Heart left ventricle (tissue), 16 donors: ENCODE results near the gene CDCA7. TPM values are rescaled to one million over a fixed set of nuclear protein-coding genes. Genes with fewer than 3 reads are reported as not detected.

ENCODE experiments used
- ATAC-seq, 4 donors: fragments of 200-7000 bp; cut with Tn5 transposase; one replicate each; pipeline ENCODE4 v1.9.1; 2020 to 2022; ENCODE audit warnings: moderate library complexity in 4 of 4, mild to moderate bottlenecking in 3 of 4, moderate number of reproducible peaks in 1 of 4
- DNase-seq, 5 donors: peaks; one replicate each; pipeline ENCODE4 v3.0.0-alpha.2; 2020
- H3K27ac ChIP-seq, 12 donors: fragments of 200-600 bp; sonication (generic) in 4 of 12; one replicate each; pipeline versions ENCODE4 v1.5.0 to v1.8.0; 2016 to 2022; ENCODE audit warnings: mild to moderate bottlenecking in 2 of 12
- H3K27me3 ChIP-seq, 9 donors: fragments of 200-600 bp; sonication (generic) in 2 of 9; one replicate each; pipeline versions ENCODE4 v1.5.1 to v1.8.0; 2016 to 2022; ENCODE audit warnings: mild to moderate bottlenecking in 3 of 9
- H3K36me3 ChIP-seq, 9 donors: fragments of 200-600 bp; sonication (generic) in 2 of 9; one replicate each; pipeline versions ENCODE4 v1.5.0 to v1.8.0; 2018 to 2022; ENCODE audit warnings: mild to moderate bottlenecking in 2 of 9
- H3K4me1 ChIP-seq, 12 donors: fragments of 200-600 bp; sonication (generic) in 4 of 12; one replicate each; pipeline versions ENCODE4 v1.5.0 to v1.8.0; 2016 to 2022; ENCODE audit warnings: mild to moderate bottlenecking in 3 of 12
- H3K4me3 ChIP-seq, 12 donors: fragments of 200-600 bp; sonication (generic) in 4 of 12; one replicate each; pipeline versions ENCODE4 v1.5.0 to v1.8.0; 2017 to 2022; ENCODE audit warnings: mild to moderate bottlenecking in 9 of 12, moderate library complexity in 4 of 12
- H3K9me3 ChIP-seq, 12 donors: fragments of 200-600 bp; sonication (generic) in 4 of 12; one replicate each; pipeline versions ENCODE4 v1.5.0 to v1.8.0; 2016 to 2022; ENCODE audit warnings: mild to moderate bottlenecking in 1 of 12
- CTCF ChIP-seq, 12 donors: fragments of 200-600 bp; sonication (generic) in 4 of 12; IDR thresholded peaks; one replicate each; pipeline versions ENCODE4 v1.5.0 to v1.8.0; 2018 to 2022; ENCODE audit warnings: antibody characterized with exemption in 12 of 12, mild to moderate bottlenecking in 5 of 12
- POLR2A ChIP-seq, 2 donors: fragments of 450-650 bp; IDR thresholded peaks; one replicate each; pipeline ENCODE4 v1.6.1; 2017; ENCODE audit warnings: antibody characterized with exemption in 2 of 2, mild to moderate bottlenecking in 2 of 2, moderate library complexity in 2 of 2
- WGBS, 4 donors: extraction: QIAGEN DNeasy Blood & Tissue Kit in 2 of 4; methylation state at CpG; one replicate each; pipeline versions ENCODE4 v1.1.5 to v1.1.7; 2013 to 2018; 5-methylcytosine and 5-hydroxymethylcytosine counted together
- intact Hi-C, 10 donors: fragments of 100-400 bp; cut with DNase I; formaldehyde crosslinking; loops; one replicate each; pipeline versions ENCODE4 v1.11.1 to v1.14.2; 2022
- polyA plus RNA-seq, 2 donors: library from polyadenylated mRNA; stranded (reverse); fragments of 200-250 nt; gene quantifications; one replicate each; pipeline ENCODE4 v1.2.3, GENCODE V29; 2013
- total RNA-seq, 9 donors: library from RNA; depleted of rRNA in 2 of 9; stranded (reverse); fragments of >200 nt in 2 of 9; fragmentation: NEBNext Ultra II Directional in 3 of 9; extraction: Animal tissue kit (Norgen Biotek cat#: 25700) in 3 of 9; gene quantifications; one replicate each; pipeline versions ENCODE4 v1.1.0 to v1.2.4, GENCODE V29; 2016 to 2023
- donor health status: ischemic (EF 13 %, LVEDD 7.1; RV severe dilation, severe dysfunction).
- donor health status: healthy with polysubstance abuse.
- donor health status: DM: no; HTN: yes; CAD: no.
- donor health status: DM: no; HTN: no; CAD: no.
- donor health status: ischemic (EF 25% LVEDD 6.9; RV normal size, moderate dysfunction).
- donor health status: ischemic (EF 25% LVEDD 5.7; RV mildly dilated, moderate dysfunction).
- donor health status: healthy.
- donor health status: DM: yes; HTN: yes; CAD: no.
- donor health status: ischemic (EF 35%, LVEDD 5.7; RV mildly dilated, moderate dysfunction).
- donor health status: nonischemic (EF 11% LVEDD 7.7; RV severe dilation, severe dysfunction).
- donor health status: DM: yes; HTN: yes; CAD: no.
- donor health status: PGD.
- donor health status: ischemic (EF 29% LVEDD 5.4; RV normal size, mild dysfunction).
- donor health status: nonischemic (EF 23%, LVEDD 6.1; RV moderate dilation, normal function).

Gene CDCA7
- total and polyA plus RNA-seq, 11 donors, result 0.12 to 3.7 (median 0.91) TPM

- no peaks in the 10 kb centered on the region for H3K36me3 ChIP-seq
- TF ChIP-seq POLR2A (IDR thresholded peaks at IDR 0.05), result no peak
- TF ChIP-seq CTCF (IDR thresholded peaks at IDR 0.05), result no peak
- no peak for DNase-seq
- intact Hi-C loops, result no loop called here
- peaks cover 0 to 7% (median 0%) of the 10 kb centered on the region in 12 donors for H3K9me3 ChIP-seq
- H3K4me3 ChIP-seq, result no peak overlapping the region
- no peak for ATAC-seq
- H3K27me3 ChIP-seq, result peaks cover 0 to 3% (median 0%) of the 10 kb centered on the region in 9 donors
- WGBS, 4 donors, result 86 to 87% (median 86%) methylated on average over 10 of the region's 10 CpGs
- no peaks in the 10 kb centered on the region for H3K4me1 ChIP-seq
- H3K27ac ChIP-seq, result no peak overlapping the region
These were observed 32.0 kb downstream of the CDCA7 start for GRCh38 chr2:173386738-173387065.

- DNase-seq (no peak), ATAC-seq (no peak)
- peaks cover 0 to 3% (median 0%) of the 10 kb centered on the region in 9 donors for H3K27me3 ChIP-seq
- no peaks in the 10 kb centered on the region for H3K36me3 ChIP-seq
- TF ChIP-seq POLR2A (IDR thresholded peaks at IDR 0.05), result no peak
- TF ChIP-seq CTCF (IDR thresholded peaks at IDR 0.05), result no peak
- H3K9me3 ChIP-seq, result peaks cover 0 to 7% (median 0%) of the 10 kb centered on the region in 12 donors
- H3K27ac ChIP-seq, result no peak overlapping the region
- no peaks in the 10 kb centered on the region for H3K4me1 ChIP-seq
- no peak overlapping the region for H3K4me3 ChIP-seq
- 74 to 90% (median 84%) methylated on average over 3 to 5 of the region's 5 CpGs for WGBS, 4 donors
- intact Hi-C loops, result no loop called here
These were observed 32.4 kb downstream of the CDCA7 start for GRCh38 chr2:173387079-173387478.

- Histone ChIP-seq H3K36me3 (no peaks in the 10 kb centered on the region), H3K4me3 (no peak overlapping the region), H3K27ac (no peak overlapping the region), H3K9me3 (peaks cover 0 to 7% (median 0%) of the 10 kb centered on the region in 12 donors), H3K4me1 (no peaks in the 10 kb centered on the region), H3K27me3 (peaks cover 0 to 3% (median 0%) of the 10 kb centered on the region in 9 donors)
- WGBS, 4 donors, result 68 to 78% (median 71%) methylated on average over 3 of the region's 3 CpGs
- ATAC-seq (no peak), DNase-seq (no peak)
- intact Hi-C loops, result no loop called here
- TF ChIP-seq POLR2A (IDR thresholded peaks at IDR 0.05) (no peak), CTCF (IDR thresholded peaks at IDR 0.05) (no peak)
These were observed 33.0 kb downstream of the CDCA7 start for GRCh38 chr2:173387660-173388059.

- peaks cover 0 to 3% (median 0%) of the 10 kb centered on the region in 9 donors for H3K27me3 ChIP-seq
- H3K4me3 ChIP-seq, result no peak overlapping the region
- no peak overlapping the region for H3K27ac ChIP-seq
- ATAC-seq (no peak), DNase-seq (no peak)
- TF ChIP-seq POLR2A (IDR thresholded peaks at IDR 0.05) (no peak), CTCF (IDR thresholded peaks at IDR 0.05) (no peak)
- 53 to 80% (median 70%) methylated on average over 2 of the region's 2 CpGs for WGBS, 4 donors
- H3K9me3 ChIP-seq, result peaks cover 0 to 7% (median 0%) of the 10 kb centered on the region in 12 donors
- intact Hi-C loops, result no loop called here
- H3K4me1 ChIP-seq, result peaks cover 0 to 5% (median 0%) of the 10 kb centered on the region in 12 donors
- H3K36me3 ChIP-seq, result no peaks in the 10 kb centered on the region
These were observed 34.1 kb downstream of the CDCA7 start for GRCh38 chr2:173388795-173389194.
